HEK293 (cell line): ENCODE results near the gene ACAP1.
A peak's percentile ranks its signal among the peaks of the same experiment; 100 is the strongest.

ENCODE experiments used
- GLIS1 ChIP-seq: fragments of 450-650 bp; formaldehyde crosslinking; IDR thresholded peaks from 2 replicates; pipeline ENCODE4 v1.5.1; 2016; ENCODE audit warnings: missing biosample characterization, missing genetic modification characterization
- HOXD13 ChIP-seq: sonication (generic); formaldehyde crosslinking; IDR thresholded peaks from 2 replicates; pipeline ENCODE4 v1.8.0; 2022; ENCODE audit warnings: missing genetic modification reagents, borderline replicate concordance
- KLF1 ChIP-seq: fragments of 450-650 bp; formaldehyde crosslinking; IDR thresholded peaks from 2 replicates; pipeline ENCODE4 v1.5.1; 2016; ENCODE audit warnings: missing biosample characterization, missing genetic modification characterization
- MEIS1 ChIP-seq: sonication (generic); formaldehyde crosslinking; IDR thresholded peaks from 2 replicates; pipeline ENCODE4 v1.8.1; 2022; ENCODE audit warnings: missing genetic modification reagents, mild to moderate bottlenecking, borderline replicate concordance
- OSR2 ChIP-seq: fragments of 450-650 bp; formaldehyde crosslinking; IDR thresholded peaks from 2 replicates; pipeline ENCODE4 v1.5.1; 2016; ENCODE audit warnings: missing biosample characterization, missing genetic modification characterization
- YY1 ChIP-seq: fragments of 450-650 bp; formaldehyde crosslinking; IDR thresholded peaks from 2 replicates; pipeline ENCODE4 v1.5.1; 2018; ENCODE audit warnings: missing biosample characterization, missing genetic modification characterization
- ZBTB17 ChIP-seq: fragments of 450-650 bp; formaldehyde crosslinking; IDR thresholded peaks from 2 replicates; pipeline ENCODE4 v1.5.1; 2016; ENCODE audit warnings: missing biosample characterization, missing genetic modification characterization
- ZIC2 ChIP-seq: fragments of 450-650 bp; formaldehyde crosslinking; IDR thresholded peaks from 2 replicates; pipeline ENCODE4 v1.5.1; 2016; ENCODE audit warnings: missing biosample characterization, missing genetic modification characterization
- ZNF10 ChIP-seq: fragments of 450-650 bp; formaldehyde crosslinking; IDR thresholded peaks from 2 replicates; pipeline ENCODE4 v1.5.1; 2017; ENCODE audit warnings: missing biosample characterization, missing genetic modification characterization
- ZNF184 ChIP-seq: fragments of 450-650 bp; IDR thresholded peaks from 2 replicates; pipeline ENCODE4 v1.5.1; 2018; ENCODE audit warnings: missing biosample characterization, mild to moderate bottlenecking, missing genetic modification characterization
- ZNF24 ChIP-seq: fragments of 450-650 bp; formaldehyde crosslinking; IDR thresholded peaks from 2 replicates; pipeline ENCODE4 v1.5.1; 2016; ENCODE audit warnings: missing biosample characterization, missing genetic modification characterization
- ZNF394 ChIP-seq: fragments of 450-650 bp; formaldehyde crosslinking; IDR thresholded peaks from 2 replicates; pipeline ENCODE4 v1.5.1; 2016; ENCODE audit warnings: missing biosample characterization, missing genetic modification characterization, mild to moderate bottlenecking, moderate library complexity, borderline replicate concordance
- ZNF416 ChIP-seq: fragments of 450-650 bp; formaldehyde crosslinking; IDR thresholded peaks from 2 replicates; pipeline ENCODE4 v1.5.1; 2016; ENCODE audit warnings: missing biosample characterization, missing genetic modification characterization
- ZNF571 ChIP-seq: fragments of 450-650 bp; formaldehyde crosslinking; IDR thresholded peaks from 2 replicates; pipeline ENCODE4 v1.5.0; 2017; ENCODE audit warnings: missing biosample characterization, missing genetic modification characterization
- ZNF600 ChIP-seq: fragments of 450-650 bp; formaldehyde crosslinking; IDR thresholded peaks from 2 replicates; pipeline ENCODE4 v1.5.1; 2016; ENCODE audit warnings: missing biosample characterization, missing genetic modification characterization
- ZNF654 ChIP-seq: fragments of 450-650 bp; formaldehyde crosslinking; IDR thresholded peaks from 2 replicates; pipeline ENCODE4 v1.5.1; 2016; ENCODE audit warnings: low read depth, missing biosample characterization, missing genetic modification characterization
- ZNF660 ChIP-seq: fragments of 450-650 bp; IDR thresholded peaks from 2 replicates; pipeline ENCODE4 v1.5.1; 2018; ENCODE audit warnings: missing biosample characterization, mild to moderate bottlenecking, missing genetic modification characterization
- ZSCAN16 ChIP-seq: fragments of 450-650 bp; formaldehyde crosslinking; IDR thresholded peaks from 2 replicates; pipeline ENCODE4 v1.5.1; 2016; ENCODE audit warnings: missing biosample characterization, missing genetic modification characterization
- ZSCAN30 ChIP-seq: fragments of 450-650 bp; IDR thresholded peaks from 2 replicates; pipeline ENCODE4 v1.5.1; 2018; ENCODE audit warnings: missing biosample characterization, mild to moderate bottlenecking, missing genetic modification characterization, moderate library complexity
- TF ChIP-seq, protein P1 (sequence below): fragments of 450-650 bp; formaldehyde crosslinking; IDR thresholded peaks from 2 replicates; pipeline ENCODE4 v1.5.1; 2016; ENCODE audit warnings: missing biosample characterization, missing genetic modification characterization
- TF ChIP-seq, protein P2 (sequence below): IDR thresholded peaks from 2 replicates; pipeline ENCODE4 v1.6.1; 2011; ENCODE audit warnings: mild to moderate bottlenecking, low read depth, low read length, borderline replicate concordance
- TF ChIP-seq, protein P3 (sequence below): fragments of 450-650 bp; formaldehyde crosslinking; IDR thresholded peaks from 2 replicates; pipeline ENCODE4 v1.5.1; 2016; ENCODE audit warnings: missing biosample characterization, missing genetic modification characterization, borderline replicate concordance
- TF ChIP-seq, protein P4 (sequence below): fragments of 450-650 bp; formaldehyde crosslinking; IDR thresholded peaks from 2 replicates; pipeline ENCODE4 v1.5.1; 2017; ENCODE audit warnings: missing biosample characterization, mild to moderate bottlenecking, missing genetic modification characterization, moderate library complexity
- TF ChIP-seq, protein P5 (sequence below): fragments of 450-650 bp; formaldehyde crosslinking; IDR thresholded peaks from 2 replicates; pipeline ENCODE4 v1.5.1; 2016; ENCODE audit warnings: missing biosample characterization, missing genetic modification characterization, borderline replicate concordance

ACAP1 gene

DNA sequence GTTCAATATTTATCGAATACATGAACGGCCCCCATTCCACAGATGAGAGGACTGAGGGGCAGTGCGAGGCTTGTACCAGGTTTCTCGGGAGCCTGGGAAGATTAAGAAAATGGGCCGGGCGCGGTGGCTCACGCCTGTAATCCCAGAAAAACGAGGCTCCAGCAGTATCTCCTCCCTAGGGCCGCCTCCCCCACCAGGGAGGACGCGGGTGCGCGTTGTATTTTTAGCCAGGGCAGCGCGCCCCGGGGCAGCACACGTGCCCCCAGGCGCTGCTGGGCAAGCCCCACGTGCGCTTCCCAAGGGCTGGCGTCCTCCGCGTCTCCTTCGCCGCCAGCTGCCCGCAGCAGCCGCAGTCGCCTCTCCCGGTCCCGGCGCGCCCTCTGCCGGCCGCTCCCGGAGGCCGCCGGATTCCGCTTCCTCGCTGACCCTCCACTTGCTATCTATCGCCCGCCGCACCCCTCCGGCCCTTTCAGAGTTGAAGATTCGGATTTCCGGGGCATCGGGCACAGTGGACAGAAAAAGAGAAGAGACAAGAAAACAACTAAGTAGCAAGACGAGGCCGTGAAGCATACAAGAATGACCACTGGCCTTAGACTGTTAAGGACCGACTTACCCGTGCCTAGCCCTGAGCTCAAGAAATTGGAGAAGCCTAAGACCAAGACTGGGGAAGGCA, 40.0 kb upstream of the ACAP1 start (continued):
- TF ChIP-seq, protein P1, sequence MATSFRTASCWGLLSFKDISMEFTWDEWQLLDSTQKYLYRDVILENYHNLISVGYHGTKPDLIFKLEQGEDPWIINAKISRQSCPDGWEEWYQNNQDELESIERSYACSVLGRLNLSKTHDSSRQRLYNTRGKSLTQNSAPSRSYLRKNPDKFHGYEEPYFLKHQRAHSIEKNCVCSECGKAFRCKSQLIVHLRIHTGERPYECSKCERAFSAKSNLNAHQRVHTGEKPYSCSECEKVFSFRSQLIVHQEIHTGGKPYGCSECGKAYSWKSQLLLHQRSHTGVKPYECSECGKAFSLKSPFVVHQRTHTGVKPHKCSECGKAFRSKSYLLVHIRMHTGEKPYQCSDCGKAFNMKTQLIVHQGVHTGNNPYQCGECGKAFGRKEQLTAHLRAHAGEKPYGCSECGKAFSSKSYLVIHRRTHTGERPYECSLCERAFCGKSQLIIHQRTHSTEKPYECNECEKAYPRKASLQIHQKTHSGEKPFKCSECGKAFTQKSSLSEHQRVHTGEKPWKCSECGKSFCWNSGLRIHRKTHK, result no peak
- TF ChIP-seq YY1 (tag by site-specific recombination) (peak; percentile 38; the same call in 1 of the 2 replicates), ZBTB17 (peak; percentile 50; the same call in 1 of the 2 replicates), HOXD13 (CRISPR knock-in tag) (no peak), MEIS1 (no peak), ZSCAN30 (tag by site-specific recombination) (peak; percentile 94), ZNF24 (tag by site-specific recombination) (no peak), KLF1 (tag by site-specific recombination) (0 out of 2 replicates have a peak, but pooled peaks have one; percentile 12), ZNF184 (tag by site-specific recombination) (0 out of 2 replicates have a peak, but pooled peaks have one; percentile 33), GLIS1 (peak; percentile 80), ZIC2 (peak; percentile 65), OSR2 (tag by site-specific recombination) (peak; percentile 24; the same call in 1 of the 2 replicates), ZNF660 (tag by site-specific recombination) (peak; percentile 90), ZSCAN16 (no peak), ZNF654 (peak; percentile 79), ZNF571 (tag by site-specific recombination) (no peak), ZNF394 (peak; percentile 95), ZNF600 (tag by site-specific recombination) (0 out of 2 replicates have a peak, but pooled peaks have one; percentile 18), ZNF10 (no peak), ZNF416 (tag by site-specific recombination) (no peak)
- TF ChIP-seq, protein P2, sequence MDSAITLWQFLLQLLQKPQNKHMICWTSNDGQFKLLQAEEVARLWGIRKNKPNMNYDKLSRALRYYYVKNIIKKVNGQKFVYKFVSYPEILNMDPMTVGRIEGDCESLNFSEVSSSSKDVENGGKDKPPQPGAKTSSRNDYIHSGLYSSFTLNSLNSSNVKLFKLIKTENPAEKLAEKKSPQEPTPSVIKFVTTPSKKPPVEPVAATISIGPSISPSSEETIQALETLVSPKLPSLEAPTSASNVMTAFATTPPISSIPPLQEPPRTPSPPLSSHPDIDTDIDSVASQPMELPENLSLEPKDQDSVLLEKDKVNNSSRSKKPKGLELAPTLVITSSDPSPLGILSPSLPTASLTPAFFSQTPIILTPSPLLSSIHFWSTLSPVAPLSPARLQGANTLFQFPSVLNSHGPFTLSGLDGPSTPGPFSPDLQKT, result no peak
- TF ChIP-seq, protein P3, sequence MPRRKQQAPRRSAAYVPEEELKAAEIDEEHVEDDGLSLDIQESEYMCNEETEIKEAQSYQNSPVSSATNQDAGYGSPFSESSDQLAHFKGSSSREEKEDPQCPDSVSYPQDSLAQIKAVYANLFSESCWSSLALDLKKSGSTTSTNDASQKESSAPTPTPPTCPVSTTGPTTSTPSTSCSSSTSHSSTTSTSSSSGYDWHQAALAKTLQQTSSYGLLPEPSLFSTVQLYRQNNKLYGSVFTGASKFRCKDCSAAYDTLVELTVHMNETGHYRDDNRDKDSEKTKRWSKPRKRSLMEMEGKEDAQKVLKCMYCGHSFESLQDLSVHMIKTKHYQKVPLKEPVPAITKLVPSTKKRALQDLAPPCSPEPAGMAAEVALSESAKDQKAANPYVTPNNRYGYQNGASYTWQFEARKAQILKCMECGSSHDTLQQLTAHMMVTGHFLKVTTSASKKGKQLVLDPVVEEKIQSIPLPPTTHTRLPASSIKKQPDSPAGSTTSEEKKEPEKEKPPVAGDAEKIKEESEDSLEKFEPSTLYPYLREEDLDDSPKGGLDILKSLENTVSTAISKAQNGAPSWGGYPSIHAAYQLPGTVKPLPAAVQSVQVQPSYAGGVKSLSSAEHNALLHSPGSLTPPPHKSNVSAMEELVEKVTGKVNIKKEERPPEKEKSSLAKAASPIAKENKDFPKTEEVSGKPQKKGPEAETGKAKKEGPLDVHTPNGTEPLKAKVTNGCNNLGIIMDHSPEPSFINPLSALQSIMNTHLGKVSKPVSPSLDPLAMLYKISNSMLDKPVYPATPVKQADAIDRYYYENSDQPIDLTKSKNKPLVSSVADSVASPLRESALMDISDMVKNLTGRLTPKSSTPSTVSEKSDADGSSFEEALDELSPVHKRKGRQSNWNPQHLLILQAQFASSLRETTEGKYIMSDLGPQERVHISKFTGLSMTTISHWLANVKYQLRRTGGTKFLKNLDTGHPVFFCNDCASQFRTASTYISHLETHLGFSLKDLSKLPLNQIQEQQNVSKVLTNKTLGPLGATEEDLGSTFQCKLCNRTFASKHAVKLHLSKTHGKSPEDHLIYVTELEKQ (tag by site-specific recombination), result peak; percentile 6; the same call in 1 of the 2 replicates
- TF ChIP-seq, protein P4, sequence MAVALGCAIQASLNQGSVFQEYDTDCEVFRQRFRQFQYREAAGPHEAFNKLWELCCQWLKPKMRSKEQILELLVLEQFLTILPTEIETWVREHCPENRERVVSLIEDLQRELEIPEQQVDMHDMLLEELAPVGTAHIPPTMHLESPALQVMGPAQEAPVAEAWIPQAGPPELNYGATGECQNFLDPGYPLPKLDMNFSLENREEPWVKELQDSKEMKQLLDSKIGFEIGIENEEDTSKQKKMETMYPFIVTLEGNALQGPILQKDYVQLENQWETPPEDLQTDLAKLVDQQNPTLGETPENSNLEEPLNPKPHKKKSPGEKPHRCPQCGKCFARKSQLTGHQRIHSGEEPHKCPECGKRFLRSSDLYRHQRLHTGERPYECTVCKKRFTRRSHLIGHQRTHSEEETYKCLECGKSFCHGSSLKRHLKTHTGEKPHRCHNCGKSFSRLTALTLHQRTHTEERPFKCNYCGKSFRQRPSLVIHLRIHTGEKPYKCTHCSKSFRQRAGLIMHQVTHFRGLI (tag by site-specific recombination), result peak; percentile 62; the same call in 1 of the 2 replicates
- TF ChIP-seq, protein P5, sequence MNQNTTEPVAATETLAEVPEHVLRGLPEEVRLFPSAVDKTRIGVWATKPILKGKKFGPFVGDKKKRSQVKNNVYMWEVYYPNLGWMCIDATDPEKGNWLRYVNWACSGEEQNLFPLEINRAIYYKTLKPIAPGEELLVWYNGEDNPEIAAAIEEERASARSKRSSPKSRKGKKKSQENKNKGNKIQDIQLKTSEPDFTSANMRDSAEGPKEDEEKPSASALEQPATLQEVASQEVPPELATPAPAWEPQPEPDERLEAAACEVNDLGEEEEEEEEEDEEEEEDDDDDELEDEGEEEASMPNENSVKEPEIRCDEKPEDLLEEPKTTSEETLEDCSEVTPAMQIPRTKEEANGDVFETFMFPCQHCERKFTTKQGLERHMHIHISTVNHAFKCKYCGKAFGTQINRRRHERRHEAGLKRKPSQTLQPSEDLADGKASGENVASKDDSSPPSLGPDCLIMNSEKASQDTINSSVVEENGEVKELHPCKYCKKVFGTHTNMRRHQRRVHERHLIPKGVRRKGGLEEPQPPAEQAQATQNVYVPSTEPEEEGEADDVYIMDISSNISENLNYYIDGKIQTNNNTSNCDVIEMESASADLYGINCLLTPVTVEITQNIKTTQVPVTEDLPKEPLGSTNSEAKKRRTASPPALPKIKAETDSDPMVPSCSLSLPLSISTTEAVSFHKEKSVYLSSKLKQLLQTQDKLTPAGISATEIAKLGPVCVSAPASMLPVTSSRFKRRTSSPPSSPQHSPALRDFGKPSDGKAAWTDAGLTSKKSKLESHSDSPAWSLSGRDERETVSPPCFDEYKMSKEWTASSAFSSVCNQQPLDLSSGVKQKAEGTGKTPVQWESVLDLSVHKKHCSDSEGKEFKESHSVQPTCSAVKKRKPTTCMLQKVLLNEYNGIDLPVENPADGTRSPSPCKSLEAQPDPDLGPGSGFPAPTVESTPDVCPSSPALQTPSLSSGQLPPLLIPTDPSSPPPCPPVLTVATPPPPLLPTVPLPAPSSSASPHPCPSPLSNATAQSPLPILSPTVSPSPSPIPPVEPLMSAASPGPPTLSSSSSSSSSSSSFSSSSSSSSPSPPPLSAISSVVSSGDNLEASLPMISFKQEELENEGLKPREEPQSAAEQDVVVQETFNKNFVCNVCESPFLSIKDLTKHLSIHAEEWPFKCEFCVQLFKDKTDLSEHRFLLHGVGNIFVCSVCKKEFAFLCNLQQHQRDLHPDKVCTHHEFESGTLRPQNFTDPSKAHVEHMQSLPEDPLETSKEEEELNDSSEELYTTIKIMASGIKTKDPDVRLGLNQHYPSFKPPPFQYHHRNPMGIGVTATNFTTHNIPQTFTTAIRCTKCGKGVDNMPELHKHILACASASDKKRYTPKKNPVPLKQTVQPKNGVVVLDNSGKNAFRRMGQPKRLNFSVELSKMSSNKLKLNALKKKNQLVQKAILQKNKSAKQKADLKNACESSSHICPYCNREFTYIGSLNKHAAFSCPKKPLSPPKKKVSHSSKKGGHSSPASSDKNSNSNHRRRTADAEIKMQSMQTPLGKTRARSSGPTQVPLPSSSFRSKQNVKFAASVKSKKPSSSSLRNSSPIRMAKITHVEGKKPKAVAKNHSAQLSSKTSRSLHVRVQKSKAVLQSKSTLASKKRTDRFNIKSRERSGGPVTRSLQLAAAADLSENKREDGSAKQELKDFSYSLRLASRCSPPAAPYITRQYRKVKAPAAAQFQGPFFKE (tag by site-specific recombination), result no peak
